Femur (tissue), 1 donor: Measurements from ENCODE around the gene SLCO6A1.
"Not testable (repeated sequence)": the region's sequence is repeated elsewhere in the genome, so short reads cannot be mapped to it uniquely, and the experiment has no call there.

Source experiments
- DNase-seq: peaks from one replicate; pipeline ENCODE4 v3.0.0-alpha.2; 2017

The SLCO6A1 gene, protein sequence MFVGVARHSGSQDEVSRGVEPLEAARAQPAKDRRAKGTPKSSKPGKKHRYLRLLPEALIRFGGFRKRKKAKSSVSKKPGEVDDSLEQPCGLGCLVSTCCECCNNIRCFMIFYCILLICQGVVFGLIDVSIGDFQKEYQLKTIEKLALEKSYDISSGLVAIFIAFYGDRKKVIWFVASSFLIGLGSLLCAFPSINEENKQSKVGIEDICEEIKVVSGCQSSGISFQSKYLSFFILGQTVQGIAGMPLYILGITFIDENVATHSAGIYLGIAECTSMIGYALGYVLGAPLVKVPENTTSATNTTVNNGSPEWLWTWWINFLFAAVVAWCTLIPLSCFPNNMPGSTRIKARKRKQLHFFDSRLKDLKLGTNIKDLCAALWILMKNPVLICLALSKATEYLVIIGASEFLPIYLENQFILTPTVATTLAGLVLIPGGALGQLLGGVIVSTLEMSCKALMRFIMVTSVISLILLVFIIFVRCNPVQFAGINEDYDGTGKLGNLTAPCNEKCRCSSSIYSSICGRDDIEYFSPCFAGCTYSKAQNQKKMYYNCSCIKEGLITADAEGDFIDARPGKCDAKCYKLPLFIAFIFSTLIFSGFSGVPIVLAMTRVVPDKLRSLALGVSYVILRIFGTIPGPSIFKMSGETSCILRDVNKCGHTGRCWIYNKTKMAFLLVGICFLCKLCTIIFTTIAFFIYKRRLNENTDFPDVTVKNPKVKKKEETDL

DNA sequence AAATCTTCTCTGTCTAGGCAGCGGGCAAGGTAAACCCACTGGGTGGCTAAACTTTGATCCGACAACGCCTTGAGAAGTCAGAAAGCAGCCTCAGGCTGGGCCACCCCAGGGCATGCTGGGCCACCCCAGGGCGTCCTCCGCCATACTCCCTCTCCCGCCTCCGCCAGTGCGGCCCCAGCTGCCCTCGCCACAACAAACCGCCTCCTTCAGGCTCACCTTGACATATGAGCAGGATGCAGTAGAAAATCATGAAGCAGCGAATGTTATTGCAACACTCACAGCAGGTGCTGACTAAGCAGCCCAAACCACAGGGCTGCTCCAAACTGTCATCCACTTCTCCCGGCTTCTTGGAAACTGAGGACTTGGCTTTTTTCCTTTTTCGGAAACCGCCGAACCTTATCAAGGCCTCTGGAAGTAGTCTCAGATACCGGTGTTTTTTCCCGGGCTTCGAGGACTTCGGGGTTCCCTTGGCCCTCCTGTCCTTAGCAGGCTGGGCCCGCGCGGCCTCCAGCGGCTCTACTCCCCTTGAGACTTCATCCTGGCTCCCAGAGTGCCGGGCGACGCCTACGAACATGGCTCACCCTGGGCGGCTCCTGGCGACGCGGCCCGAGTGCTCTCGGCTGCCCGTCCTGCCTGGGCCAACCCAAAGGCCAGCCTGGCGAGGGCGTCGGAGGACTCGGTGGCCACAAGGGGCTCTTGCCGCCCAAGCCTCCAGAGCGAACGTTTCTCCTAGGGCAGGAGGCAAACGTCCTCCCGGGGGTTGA lies at the start of gene SLCO6A1:
SLCO6A1 (minus strand) TSS at position 731 of the 764 bp plus-strand sequence; CDS start at position 574, 157 bp downstream.
- DNase-seq, result no peak

DNA sequence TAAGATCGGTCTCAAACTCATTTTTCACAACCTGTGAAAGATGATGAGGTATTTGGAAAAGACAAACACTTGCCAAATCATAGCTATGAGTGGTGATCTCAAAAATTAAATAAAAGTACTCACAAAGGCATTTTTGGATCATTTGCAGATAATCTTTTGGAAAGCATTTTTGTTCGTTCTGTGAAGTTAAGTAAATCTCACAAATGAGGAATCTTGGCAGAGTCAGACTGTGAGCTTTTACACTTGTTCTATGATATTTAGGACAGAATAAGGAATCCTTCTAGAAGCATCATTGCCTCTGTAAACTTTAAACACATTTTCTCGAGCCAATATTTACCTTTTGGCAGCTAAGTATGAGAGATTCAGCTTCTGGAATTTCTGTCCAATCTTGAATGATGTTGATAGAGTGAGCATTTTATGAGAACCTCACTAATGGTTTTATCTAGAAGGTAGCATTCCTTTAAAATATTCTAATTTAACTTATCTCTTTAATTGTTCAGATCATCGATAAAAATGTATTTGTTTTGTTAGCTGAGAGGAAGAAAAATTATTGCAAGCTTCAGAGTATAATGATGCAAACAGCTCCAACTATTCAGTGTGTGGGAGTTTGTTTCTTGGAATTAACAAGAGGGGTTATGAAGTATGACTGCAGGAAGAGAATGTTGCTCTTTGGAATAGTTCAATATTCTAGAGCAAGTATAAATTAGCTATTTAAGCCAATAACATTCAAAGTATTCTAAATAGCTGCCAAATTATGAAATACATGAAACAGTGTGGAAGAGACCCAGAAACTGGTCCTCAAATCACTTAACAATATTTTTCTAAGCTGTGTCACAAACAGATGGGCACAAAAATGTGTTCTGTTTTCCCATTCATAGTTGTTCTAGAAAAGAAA lies 48.6 kb upstream of the SLCO6A1 start:
- no peak for DNase-seq

DNA sequence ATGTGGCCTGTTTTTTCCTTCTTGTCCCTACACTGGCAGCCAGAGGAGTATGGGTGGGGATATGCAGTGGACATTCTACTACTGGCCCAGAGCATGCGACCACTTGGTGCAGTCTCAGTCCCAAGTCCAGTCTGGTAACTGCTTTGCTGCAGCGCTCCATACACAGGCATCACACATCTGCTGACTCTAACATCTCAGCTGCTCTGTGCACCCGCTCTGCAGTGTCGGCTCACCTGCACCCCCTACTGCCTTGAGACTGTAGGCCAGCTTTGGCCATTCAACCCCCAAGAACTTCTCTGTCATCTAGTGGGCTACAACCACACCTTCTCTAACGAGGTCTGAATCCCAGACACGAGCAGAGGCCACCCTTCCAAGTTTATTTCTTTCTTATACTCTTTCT lies 46.4 kb upstream of the SLCO6A1 start:
- peak; percentile 23 for DNase-seq

DNA sequence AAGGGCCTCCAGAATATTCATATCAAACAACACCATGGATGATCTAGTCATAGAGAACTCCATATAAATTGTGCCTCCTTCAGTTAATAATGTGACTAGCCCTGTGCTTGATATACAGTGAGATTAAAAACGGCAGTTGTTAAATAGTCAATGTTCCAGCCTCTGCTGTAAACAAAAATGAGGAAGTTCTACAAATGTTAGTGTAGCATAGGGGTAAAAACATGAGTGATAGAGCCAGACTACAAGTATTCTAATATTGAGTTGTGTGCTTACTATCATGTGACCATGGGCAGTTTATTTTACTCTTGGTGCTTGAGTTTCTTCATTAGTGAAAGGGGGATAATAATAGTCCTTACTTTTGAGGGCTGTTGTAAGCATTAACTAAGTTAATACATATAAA lies 43.3 kb upstream of the SLCO6A1 start:
- DNase-seq, result no peak

DNA sequence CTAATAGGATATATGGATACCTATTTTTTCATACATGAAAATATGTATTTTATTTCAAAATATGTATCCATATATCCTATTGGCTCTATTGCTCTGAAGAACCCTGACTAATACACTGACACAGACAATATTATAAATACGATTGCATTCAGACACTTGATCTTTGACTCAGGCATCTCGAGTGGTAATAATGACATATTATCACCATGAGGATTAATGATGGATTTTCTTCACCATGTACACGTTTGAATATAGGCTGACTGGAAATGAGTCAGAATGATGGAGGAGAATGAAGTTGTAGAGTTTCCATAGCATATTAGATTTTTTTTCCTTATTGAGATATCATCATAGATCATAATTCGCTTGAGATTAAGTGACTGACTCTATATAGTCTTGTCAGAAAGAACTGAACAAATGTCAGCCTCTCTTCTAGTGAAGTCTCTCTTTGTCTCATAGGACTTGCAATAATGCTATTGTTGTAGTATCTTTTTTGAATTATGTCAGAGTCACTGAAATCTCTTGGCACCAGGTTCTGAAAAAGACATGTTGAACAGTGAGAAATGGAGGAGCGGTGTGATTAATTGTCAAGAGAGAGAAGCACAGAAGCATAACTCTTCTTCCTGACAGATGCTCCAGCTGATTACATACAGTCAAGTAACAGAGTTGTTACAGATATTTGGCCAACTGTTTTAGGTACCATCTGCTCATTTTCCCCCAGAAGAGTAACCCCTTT lies 41.4 kb upstream of the SLCO6A1 start:
- no peak for DNase-seq

DNA sequence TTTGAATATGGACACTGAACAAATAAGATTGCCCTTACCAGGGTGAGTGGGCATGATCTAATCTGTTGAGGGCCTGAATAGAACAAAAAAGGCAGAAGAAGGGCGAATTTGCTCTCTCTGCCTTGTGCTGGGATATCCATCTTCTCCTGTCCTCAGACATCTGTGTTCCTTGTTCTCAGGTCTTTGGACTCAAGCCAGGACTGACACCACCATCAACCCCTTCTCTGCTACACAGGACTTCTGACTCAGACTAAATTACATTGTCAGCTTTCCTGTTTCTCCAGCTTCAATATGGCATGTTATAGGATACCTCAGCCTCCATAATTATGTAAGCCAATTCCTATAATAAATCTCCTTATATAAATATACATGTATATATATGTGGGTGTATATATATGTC lies 40.8 kb upstream of the SLCO6A1 start:
- no peak for DNase-seq

DNA sequence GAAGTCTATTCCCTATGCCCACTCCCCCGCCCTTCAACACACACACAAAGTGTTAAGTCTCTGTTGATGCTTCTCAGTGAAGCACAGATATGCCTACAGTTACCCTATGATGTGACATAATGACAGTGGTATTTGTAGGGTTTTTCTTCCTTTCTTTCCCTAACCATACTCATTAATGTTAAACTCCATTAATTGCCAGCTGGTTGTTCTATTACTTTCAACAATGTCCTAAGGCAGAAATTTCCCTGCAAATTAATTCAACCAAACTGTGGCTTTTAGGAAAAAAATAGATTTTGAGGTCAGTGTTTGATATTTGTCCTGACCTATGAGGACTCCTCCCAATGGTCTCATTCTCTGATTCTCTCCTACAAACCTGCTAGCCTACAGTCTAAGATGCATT lies 38.2 kb upstream of the SLCO6A1 start:
- no peak for DNase-seq

DNA sequence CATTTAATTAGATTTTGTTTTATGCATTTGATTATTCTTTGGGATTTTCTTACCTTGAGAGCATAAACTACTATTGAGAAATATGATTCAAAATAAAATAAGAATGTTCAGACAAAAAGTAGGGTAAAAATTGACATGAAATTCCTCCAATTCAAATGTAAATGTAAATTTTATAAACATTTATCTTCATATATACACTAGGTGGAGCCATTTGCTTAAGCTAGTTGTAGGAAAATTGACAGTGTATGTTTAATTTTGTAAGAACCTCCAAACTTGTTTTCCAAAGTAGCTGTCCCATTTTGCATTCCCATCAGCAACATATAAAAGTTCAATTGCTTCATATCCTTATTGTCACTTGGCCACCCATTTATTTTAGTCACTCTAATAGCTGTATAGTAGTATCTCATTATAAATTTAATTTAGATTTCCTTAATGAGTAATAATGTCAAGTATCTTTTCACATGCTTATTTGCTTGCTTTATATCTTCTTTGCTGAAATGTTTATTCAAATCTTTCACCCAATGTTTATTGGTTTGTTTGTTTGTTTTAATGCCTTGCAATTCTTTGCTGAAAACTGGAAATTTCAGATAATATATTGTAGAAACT lies 37.6 kb upstream of the SLCO6A1 start:
- DNase-seq, result no peak

DNA sequence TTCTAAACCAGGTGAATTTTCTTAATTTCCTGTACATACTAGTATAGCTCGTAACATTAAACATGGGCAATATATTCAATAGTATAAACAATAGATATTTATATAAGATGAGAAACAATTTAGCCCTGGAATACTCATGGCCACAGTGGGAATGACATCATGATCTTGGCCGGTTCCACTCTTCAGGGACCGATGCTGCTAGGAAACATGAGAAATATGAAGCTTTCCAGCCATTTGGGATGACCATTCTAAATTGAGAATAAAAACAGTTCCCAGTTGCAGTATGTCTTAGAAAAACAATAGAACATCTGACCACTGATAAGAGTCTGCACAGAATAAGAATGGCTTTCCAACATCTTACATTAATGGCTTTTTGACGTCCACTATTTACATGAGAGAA lies 33.3 kb upstream of the SLCO6A1 start:
- peak; percentile 83 for DNase-seq

DNA sequence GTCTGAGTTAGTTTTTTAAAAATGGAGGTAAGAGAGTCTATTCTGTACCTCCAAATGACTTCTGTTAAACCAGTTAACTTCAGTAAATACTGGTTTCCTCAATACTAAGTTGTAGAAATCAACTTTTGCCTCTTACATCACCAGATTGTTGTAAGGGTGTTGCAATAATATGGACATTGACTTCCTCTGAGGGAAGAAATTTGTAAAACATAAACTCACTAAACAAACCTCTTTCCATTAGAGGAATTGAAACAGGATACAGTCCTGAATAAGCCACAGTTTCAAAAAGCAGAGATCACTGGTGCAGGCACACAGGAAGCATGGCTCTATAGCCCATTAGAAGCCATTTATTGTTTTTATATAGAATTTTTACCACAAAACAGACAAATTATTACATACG lies 32.7 kb upstream of the SLCO6A1 start:
- DNase-seq, result no peak

DNA sequence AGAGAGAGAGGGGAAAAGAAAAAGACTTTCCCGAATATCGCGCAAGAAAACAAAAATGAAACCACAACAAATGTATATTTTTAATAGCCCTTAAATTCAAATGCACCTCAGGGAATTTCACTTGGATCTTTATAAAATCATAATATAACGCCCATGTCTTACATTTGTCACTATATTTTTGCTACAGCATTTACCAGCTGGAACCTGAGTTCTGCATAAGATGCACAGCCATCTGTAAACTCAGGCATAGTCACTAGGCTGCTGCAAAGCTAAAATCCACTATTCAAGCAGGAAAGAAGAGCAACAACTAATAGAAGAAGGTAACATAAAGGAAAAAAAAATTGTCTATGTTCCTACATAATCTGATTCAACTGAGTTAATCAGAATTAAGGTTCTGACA lies 30.6 kb upstream of the SLCO6A1 start:
- no peak for DNase-seq

DNA sequence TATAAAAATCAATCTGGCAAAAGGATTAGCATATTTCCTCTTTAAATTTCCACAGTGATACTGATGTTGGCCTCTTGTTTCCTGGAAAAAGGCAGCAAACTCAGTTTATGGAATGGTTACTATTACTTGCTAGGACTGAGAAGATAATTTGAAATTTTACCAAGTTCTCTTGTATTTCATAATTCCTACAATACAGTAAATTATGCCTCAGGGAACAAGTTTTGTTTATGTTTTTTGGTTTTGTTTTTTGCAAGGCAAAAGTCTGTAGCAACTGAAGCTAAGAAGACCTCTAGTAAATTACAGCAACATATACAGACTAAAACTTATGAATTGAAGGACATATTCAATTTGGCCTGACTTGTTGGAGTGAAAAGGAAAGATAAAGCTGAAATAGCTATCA lies 30.2 kb upstream of the SLCO6A1 start:
- DNase-seq, result no peak

DNA sequence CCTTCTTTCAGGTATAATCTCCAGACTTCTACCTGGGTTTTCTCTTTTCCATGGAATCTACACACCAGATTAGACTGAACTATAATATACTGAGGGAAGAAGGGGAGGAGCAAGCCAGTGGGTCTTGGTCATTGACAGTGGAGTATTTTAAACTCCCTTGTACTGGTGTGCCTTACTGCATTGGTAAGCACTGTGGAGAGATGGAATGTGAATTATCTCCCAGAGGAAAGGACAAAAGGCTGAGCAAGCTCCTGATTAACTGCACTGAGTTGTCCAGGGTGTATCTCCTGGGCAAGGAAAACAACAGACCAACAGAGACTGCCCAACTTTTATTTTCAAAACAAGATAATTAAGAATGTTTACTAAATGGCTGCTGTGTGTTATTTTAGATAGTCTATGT lies 29.8 kb upstream of the SLCO6A1 start:
- no peak for DNase-seq

DNA sequence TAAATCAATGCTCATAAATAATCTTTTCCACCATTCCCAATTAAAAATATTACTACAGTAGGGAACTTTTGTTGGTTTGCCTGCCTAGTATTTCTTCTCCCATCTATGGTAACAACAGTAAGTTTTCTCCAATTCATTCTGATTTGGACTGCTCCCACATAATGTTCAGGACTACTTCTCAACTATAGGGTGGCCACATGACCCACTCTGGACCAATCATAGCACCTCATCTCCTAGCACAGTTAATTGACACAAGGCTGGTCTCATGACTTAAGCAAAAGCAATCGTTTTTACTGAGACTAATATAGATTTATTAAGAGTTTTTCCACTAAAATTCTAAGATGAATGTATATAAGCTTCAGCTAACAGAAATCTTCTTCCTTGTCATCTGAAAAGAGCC lies 28.7 kb upstream of the SLCO6A1 start:
- no peak for DNase-seq

DNA sequence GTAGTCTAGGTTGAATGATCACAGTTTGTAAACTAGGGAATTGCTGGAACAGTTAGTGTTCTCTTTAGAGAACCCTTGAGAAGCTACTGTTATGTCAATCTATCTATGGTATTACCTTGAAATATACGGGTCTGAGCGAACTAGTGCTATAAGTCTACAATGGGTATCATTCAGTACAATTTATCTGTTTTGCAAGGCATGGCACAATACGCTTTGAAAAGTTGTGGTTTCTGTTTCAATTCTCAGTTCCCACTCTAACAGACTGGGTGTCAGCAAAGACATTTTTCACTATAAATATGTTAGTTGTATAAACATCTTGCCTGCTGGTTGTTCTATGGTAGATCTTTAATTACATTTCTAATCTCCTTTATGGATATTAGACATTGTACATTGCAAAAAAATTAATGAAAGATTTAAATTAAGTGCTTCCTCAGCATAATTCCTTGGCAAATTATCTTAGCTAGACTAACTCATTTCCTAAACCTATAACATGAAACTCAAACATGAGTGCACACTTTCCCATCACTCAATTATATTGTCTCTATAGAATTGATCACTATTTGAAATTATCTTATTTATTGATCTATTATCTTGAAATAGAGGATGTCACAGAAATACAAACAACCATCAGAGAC lies 24.9 kb upstream of the SLCO6A1 start:
- no peak for DNase-seq

DNA sequence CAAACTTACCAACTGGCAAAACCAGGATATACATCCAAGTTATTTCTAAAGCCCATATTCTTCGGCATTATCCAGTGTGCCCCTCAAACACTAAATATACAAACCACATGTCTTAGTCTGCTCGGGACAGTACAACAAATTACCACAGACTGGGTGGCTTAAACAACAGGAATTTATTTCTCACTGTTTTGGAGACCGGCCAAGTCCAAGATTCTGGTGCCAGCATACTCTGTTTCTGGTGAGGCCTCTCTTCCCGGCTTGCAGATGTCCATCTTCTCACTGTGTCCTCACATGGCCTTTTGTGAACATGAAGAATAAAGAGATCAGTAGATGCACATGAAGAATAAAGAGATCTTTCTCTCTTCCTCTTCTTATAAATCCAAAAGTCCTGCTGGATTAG lies 12.9 kb upstream of the SLCO6A1 start:
- DNase-seq, result peak; percentile 60

DNA sequence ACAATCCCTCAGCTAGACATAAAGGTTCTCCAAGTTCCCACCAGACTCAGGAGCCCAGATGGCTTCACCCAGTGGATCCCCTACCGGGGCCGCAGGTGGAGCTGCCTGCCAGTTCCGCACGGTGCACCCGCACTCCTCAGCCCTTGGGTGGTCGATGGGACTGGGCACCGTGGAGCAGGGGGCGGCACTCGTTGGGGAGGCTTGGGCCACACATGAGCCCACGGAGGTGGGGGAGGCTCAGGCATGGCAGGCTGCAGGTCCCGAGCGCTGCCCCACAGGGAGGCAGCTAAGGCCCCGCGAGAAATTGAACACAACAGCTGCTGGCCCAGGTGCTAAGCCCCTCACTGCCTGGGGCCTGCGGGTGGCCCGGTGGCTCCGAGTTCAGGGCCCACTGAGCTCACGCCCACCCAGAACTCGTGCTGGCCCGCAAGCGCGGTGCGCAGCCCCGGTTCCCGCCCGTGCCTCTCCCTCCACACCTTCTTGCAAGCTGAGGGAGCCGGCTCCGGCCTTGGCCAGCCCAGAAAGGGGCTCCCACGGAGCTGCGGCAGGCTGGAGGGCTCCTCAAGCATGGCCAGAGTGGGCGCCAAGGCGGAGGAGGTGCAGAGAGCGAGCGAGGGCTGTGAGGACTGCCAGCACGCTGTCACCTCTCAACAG lies 7.4 kb downstream of the SLCO6A1 start:
- DNase-seq, result not testable (repeated sequence)

DNA sequence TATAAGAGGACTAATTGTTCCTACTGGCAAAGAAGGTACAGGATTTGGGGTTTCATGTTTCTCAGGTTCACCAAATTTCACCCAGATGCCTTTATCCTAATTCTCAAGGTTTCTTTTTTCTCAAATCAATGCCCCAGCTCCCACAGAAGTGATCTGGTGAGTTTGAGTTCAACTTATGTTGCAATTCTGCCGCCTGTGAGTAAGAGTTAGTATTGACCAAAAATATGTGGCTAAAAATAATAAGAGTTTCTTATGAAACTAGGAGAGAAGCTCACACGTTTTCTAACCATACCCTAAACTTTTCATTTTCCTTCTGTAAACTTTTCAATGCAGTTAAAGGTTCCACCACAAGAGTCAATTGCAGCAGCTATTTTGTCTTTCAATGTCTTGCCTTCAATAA lies 15.1 kb downstream of the SLCO6A1 start:
- DNase-seq, result no peak

DNA sequence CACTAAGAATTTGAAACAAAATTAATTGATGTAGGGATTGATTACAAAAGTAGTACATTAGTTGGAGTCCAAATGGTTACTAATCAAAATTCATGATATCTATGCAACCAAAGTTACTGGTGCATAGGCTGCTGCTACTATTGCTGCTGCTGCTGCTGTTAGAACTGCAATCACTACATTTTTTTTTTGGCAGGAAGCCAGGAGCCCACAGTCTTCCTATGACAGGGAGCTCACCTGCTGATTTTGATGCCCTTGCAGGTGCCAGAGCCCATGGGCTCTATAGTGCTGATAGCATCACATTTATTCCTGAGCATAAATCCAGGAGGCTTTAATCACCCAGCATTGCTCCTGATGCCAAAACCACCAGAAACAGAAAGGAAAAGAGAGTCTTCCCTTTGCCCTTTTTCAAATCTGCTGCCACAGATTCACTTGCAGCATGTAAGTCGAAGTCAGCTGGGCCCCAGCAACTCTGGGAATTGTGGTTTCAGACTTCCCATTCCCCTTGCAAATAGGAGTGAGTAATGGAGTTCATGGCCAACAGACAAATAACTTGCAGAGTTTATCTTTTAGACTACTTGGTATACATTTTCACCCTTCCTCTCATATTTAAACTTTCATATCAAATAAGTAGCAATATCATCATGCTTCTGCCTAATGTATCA lies 17.6 kb downstream of the SLCO6A1 start:
- DNase-seq, result no peak

DNA sequence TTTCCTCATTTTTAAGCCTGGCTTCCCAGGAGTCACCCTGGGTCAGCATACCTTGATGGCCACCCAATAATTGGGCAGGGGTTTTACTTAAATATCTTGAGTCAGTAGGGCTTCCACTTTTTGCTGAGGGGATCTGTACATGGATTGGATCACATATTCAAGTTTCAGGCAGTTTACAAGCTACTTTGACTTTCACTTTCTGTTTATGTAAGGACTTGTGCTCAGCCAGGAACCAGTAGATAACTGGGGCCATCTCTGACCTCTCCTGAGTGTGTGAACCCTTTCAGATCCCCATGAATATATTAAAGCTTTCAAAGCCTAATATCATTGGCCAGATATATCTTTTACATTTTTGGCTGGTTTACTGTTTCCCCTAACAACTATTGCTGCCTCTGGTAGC lies 45.1 kb downstream of the SLCO6A1 start:
- DNase-seq, result no peak
